GM12878 (cell line): Measurements from ENCODE around the gene DUSP7. TPM values are rescaled to one million over a fixed set of nuclear protein-coding genes. Genes with fewer than 3 reads are reported as not detected.

Experiments used
- ATAC-seq: fragments of 200-7000 bp; cut with Tn5 transposase; 3 replicates; pipeline ENCODE4 v1.9.1; 2020; ENCODE audit warnings: mild to moderate bottlenecking, moderate library complexity
- BruUV-seq: library from RNA; stranded (reverse); fragments of 400-500 nt; replicated peaks from 2 replicates; lab custom pipeline; 2021; lab: Mats Ljungman, UMichigan
- CTCF ChIA-PET: fragments of 300-600 bp; sonication (Branson Sonifier 250); formaldehyde crosslinking; extraction: SDS; loops from one replicate; lab custom pipeline; 2021; ENCODE audit warnings: inconsistent platforms; lab: Yijun Ruan, JAX
- POLR2A ChIA-PET: fragments of 350-600 bp; formaldehyde crosslinking; extraction: SDS; loops from one replicate; lab custom pipeline; 2021; ENCODE audit warnings: inconsistent platforms; lab: Charles Lee
- RAD21 ChIA-PET: fragments of 300-600 bp; sonication (Branson Sonifier 250); formaldehyde crosslinking; loops from one replicate; lab custom pipeline; 2023; ENCODE audit warnings: antibody characterized with exemption; ENCODE audit not compliant: unreplicated experiment; lab: Charles Lee
- SMC1A ChIA-PET: fragments of 300-600 bp; sonication (Branson Sonifier 250); formaldehyde crosslinking; loops from one replicate; lab custom pipeline; 2023; ENCODE audit not compliant: unreplicated experiment, uncharacterized antibody; lab: Charles Lee
- DNase-seq: peaks from one replicate; pipeline ENCODE4 v3.0.0-alpha.2; 2011; ENCODE audit warnings: low read depth, low spot score
- FAIRE-seq: peaks from 3 replicates; lab custom pipeline; 2011; peaks lifted over from hg19 to GRCh38; lab: Jason Lieb, UNC
- H2AFZ ChIP-seq: 2 replicates; pipeline ENCODE4 v1.6.0; 2011; ENCODE audit warnings: low read depth, low read length, control low read depth; ENCODE audit not compliant: control insufficient read depth
- H3K27ac ChIP-seq: 2 replicates; pipeline ENCODE4 v1.5.1; 2011; ENCODE audit warnings: control low read depth; ENCODE audit not compliant: control insufficient read depth, insufficient read depth
- H3K27me3 ChIP-seq, 2 experiments: replicated peaks in 1 of 2; 2 replicates each; pipeline versions ENCODE4 v1.6.0 to v1.6.1; 2011; ENCODE audit warnings: low read length in 1 of 2; ENCODE audit not compliant: control insufficient read depth in 2 of 2, insufficient read depth in 2 of 2
- H3K36me3 ChIP-seq, 2 experiments: 2 replicates each; pipeline ENCODE4 v1.5.1; 2011; ENCODE audit warnings: low read length in 1 of 2; ENCODE audit not compliant: control insufficient read depth in 2 of 2, insufficient read depth in 2 of 2
- H3K4me1 ChIP-seq: 2 replicates; pipeline ENCODE4 v1.6.1; 2011; ENCODE audit warnings: mild to moderate bottlenecking, low read length, moderate library complexity, mixed read lengths; ENCODE audit not compliant: control insufficient read depth, insufficient read depth
- H3K4me2 ChIP-seq: 2 replicates; pipeline ENCODE4 v1.6.0; 2011; ENCODE audit warnings: control low read depth; ENCODE audit not compliant: control insufficient read depth, insufficient read depth
- H3K4me3 ChIP-seq: fragments of 200-600 bp; sonication (generic); 2 replicates; pipeline ENCODE4 v1.5.1; 2016
- H3K79me2 ChIP-seq: 2 replicates; pipeline ENCODE4 v1.6.0; 2011; ENCODE audit warnings: low read length; ENCODE audit not compliant: control insufficient read depth, insufficient read depth
- H3K9ac ChIP-seq: 2 replicates; pipeline ENCODE4 v1.8.0; 2011; ENCODE audit warnings: low read length, control low read depth, mixed read lengths; ENCODE audit not compliant: control insufficient read depth, insufficient read depth
- H3K9me3 ChIP-seq: replicated peaks from 3 replicates; pipeline ENCODE4 v1.5.1; 2011; ENCODE audit warnings: mild to moderate bottlenecking, low read length; ENCODE audit not compliant: control insufficient read depth, insufficient read depth
- H4K20me1 ChIP-seq: 2 replicates; pipeline ENCODE4 v1.6.0; 2011; ENCODE audit not compliant: control insufficient read depth, insufficient read depth
- BCL3 ChIP-seq: IDR thresholded peaks from 2 replicates; pipeline ENCODE4 v1.6.1; 2011; ENCODE audit warnings: borderline replicate concordance, low read depth, mild to moderate bottlenecking, moderate library complexity, low read length; ENCODE audit not compliant: insufficient read depth, poor library complexity, severe bottlenecking
- CHD2 ChIP-seq: IDR thresholded peaks from 2 replicates; pipeline ENCODE4 v1.6.1; 2011; ENCODE audit warnings: low read depth, low read length, improper control_type of control experiment, borderline replicate concordance
- NR2F1 ChIP-seq: fragments of 450-650 bp; conservative IDR thresholded peaks from 2 replicates; pipeline ENCODE4 v1.6.1; 2017; ENCODE audit warnings: mild to moderate bottlenecking
- WGBS: methylation state at CpG from one replicate; pipeline ENCODE4 v1.1.6; 2016; ENCODE audit warnings: low lambda C conversion rate; ENCODE audit not compliant: insufficient replicate concordance, insufficient coverage; ENCODE audit errors: missing lambda C conversion rate; 5-methylcytosine and 5-hydroxymethylcytosine counted together
- in situ Hi-C: fragments of 300-500 bp; cut with MboI; formaldehyde crosslinking; loops from 9 replicates; pipeline ENCODE4 v1.14.3; 2018; ENCODE audit warnings: mixed read lengths
- intact Hi-C: fragments of 100-400 bp; cut with micrococcal nuclease; formaldehyde crosslinking; loops from one replicate; pipeline ENCODE4 v1.14.2; 2022; ENCODE audit not compliant: unreplicated experiment
- polyA plus RNA-seq, 11 experiments: library from polyadenylated mRNA; depleted of rRNA in 4 of 11; unstranded in 6 of 11; stranded (reverse) in 5 of 11; fragments of >200 nt; fragmentation: Nextera tagmentation in 4 of 11; fragmentation: Illumina TruSeq in 1 of 11; extraction: Ambion mirVana in 4 of 11; extraction: Trizol in 1 of 11; gene quantifications; 1 replicate in 1 of 11; 2 replicates in 10 of 11; pipeline versions ENCODE4 v1.2.1 to v1.2.3, GENCODE V29; 2011 to 2016; ENCODE audit warnings: inconsistent platforms in 2 of 11, missing spikeins in 2 of 11, low read depth in 1 of 11
- total RNA-seq, 4 experiments: library from RNA; depleted of rRNA in 3 of 4; stranded (reverse); fragments of >200 nt in 3 of 4; fragmentation: Illumina TruSeq in 1 of 4; extraction: Trizol in 1 of 4; gene quantifications; 2 replicates each; pipeline versions ENCODE4 v1.2.1 to v1.2.3, GENCODE V29; 2013 to 2021

Gene DUSP7
- total and polyA plus RNA-seq, 10 of the 15 experiments (the other 5 are each of a cell fraction or from before 2014, with no cell fraction given) = 0.73 to 17.0 (median 7.9) TPM

DNA sequence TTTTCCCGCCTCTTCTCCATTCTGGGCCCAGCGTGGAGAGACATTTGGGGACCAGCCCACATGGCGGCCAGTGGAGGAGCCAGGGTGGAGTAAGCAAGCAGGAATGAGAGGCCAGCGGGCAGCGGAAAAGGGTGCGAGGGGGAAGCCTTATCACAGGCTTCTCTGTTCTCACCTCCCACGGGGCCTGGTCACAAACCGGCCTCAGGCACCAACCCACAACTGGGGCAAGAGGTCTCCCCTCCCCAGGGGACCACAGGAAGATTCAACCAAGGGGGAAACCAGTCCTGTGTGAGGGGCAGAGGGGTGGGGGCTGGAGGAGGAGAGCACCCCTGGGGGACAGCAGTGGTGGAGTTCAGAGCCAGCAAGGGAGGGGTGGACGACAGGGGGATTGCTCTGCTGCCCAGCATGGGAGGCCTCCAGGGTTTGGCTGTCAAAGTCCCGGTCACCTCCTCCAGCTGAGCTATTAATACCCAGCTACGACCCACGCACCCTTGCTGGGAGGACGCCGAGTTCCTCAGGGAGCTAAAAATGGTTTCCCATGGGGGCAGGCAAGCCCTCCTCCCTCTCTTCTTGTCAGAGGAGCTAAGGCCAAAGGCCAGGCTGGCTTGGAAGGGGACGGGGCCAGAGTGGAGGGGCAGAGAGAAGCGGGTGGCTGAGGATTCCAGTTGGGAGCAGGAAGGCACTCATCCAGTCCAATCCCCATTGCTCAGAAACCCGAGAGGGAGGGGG, 36.9 kb downstream of the DUSP7 start (continued):
- TF ChIP-seq BCL3 = no peak

- Histone ChIP-seq H2AFZ (no peak overlapping the region), H3K4me2 (no peak overlapping the region), H3K27me3 (no peaks in the 10 kb centered on the region)
- DNase-seq = no peak
- SMC1A ChIA-PET = interaction anchor here (12.8 kb wide), 1 partner anchor 36 kb away, joined by 116 read pairs; the partner anchor contains the start of gene DUSP7
- CTCF ChIA-PET = interaction anchor here (8.2 kb wide), 1 partner anchor 36 kb away, joined by 93 read pairs; the partner anchor contains the start of gene DUSP7
- no peak for ATAC-seq
- in situ Hi-C loops = no loop called here
- POLR2A ChIA-PET = interaction anchor here (1.0 kb wide), 1 partner anchor 34 kb away, joined by 3 read pairs; no protein-coding TSS in a partner anchor
- TF ChIP-seq CHD2 = no peak
- peak; percentile 53 for TF ChIP-seq NR2F1
- TF ChIP-seq, all 136 proteins: peak for 1
- Histone ChIP-seq H3K9ac (no peak overlapping the region), H3K36me3 (no peaks in the 10 kb centered on the region), H3K9me3 (no peaks in the 10 kb centered on the region), H3K79me2 (no peaks in the 10 kb centered on the region), H3K4me1 (peaks cover 8% of the 10 kb centered on the region), H4K20me1 (no peaks in the 10 kb centered on the region), H3K4me3 (no peak overlapping the region), H3K27ac (no peak overlapping the region)
- FAIRE-seq = no peak
- intact Hi-C loops = no loop called here
- RAD21 ChIA-PET = interaction anchor here (7.1 kb wide), 1 partner anchor 35 kb away, joined by 70 read pairs; no protein-coding TSS in a partner anchor
- no TSS peak for BruUV-seq
- WGBS = 82% methylated on average over 21 of the region's 21 CpGs
These were observed 37.9 kb downstream of the DUSP7 start for GRCh38 chr3:52018319-52019000.
